Brain microvascular endothelial cell (primary cell): ENCODE data around the gene ZNF117.
A peak's percentile ranks its signal among the peaks of the same experiment; 100 is the strongest.
"Not testable (repeated sequence)": the region's sequence is repeated elsewhere in the genome, so short reads cannot be mapped to it uniquely, and the experiment has no call there.

Experiments
- DNase-seq: peaks from one replicate; pipeline ENCODE4 v3.0.0-alpha.2; 2020
- H3K27ac ChIP-seq: fragments of 250-450 bp; sonication (Bioruptor Pico); 2 replicates; pipeline ENCODE4 v1.5.1; 2020; ENCODE audit warnings: mild to moderate bottlenecking, moderate library complexity
- H3K27me3 ChIP-seq: fragments of 250-450 bp; sonication (Bioruptor Pico); replicated peaks from 2 replicates; pipeline ENCODE4 v1.5.1; 2020; ENCODE audit warnings: mild to moderate bottlenecking
- H3K36me3 ChIP-seq: fragments of 250-450 bp; sonication (Bioruptor Pico); replicated peaks from 2 replicates; pipeline ENCODE4 v1.5.1; 2020; ENCODE audit warnings: mild to moderate bottlenecking
- H3K4me3 ChIP-seq: 2 replicates; pipeline ENCODE4 v1.5.1; 2011; ENCODE audit warnings: low read depth, mild to moderate bottlenecking, control low read depth, low read length, moderate library complexity
- in situ Hi-C: cut with HindIII; loops from 2 replicates; pipeline ENCODE4 v1.10.0; 2017; ENCODE audit warnings: low sequenced_read_pairs, low pct_ligation_motif_present
- TF ChIP-seq, protein P1 (sequence below): IDR thresholded peaks from 2 replicates; pipeline ENCODE4 v1.5.1; 2011; ENCODE audit warnings: low read depth, mild to moderate bottlenecking, moderate library complexity, low read length, control low read depth, inconsistent platforms; ENCODE audit errors: missing control alignments

The ZNF117 gene

DNA sequence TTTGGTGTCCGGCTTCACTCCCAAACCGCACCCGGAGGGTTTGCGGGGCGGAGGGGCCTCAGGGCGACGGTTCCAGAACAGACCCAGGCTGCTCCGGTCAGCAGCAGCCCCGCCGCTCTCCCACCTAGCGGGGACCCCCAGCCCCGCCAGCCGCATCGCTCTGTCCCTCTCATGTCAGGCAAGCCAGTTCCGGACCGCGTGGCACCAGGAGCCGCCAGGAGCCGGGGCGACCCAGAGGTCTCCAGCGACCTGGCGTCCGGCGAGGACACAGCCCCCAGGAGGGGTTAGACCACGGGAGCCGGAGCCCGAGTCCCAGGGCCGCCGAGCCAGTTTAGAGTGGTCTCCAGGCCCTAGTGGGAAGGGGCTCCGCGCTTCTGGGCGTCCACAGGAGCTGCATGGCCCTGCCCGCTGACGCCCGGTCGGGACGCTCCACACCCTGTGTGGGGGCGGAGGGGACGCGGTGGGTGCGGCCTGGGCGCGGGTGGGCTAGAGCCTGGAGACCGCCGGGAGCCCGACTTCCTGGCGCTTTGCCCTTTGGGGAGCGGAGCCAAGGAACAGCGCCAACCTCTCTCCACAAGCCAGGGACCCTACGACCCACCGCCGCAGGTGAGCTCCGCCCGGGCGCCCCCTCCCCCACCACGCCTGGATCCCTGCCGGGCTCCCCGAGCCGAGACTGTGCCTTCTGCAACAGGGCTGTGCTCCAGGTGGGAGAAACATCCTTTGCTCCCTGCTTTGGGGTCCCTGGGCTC is 43.4 kb downstream of the ZNF117 start:
- H3K27me3 ChIP-seq: peaks cover 13% of the 10 kb centered on the region
- DNase-seq: no peak
- TF ChIP-seq, protein P1, sequence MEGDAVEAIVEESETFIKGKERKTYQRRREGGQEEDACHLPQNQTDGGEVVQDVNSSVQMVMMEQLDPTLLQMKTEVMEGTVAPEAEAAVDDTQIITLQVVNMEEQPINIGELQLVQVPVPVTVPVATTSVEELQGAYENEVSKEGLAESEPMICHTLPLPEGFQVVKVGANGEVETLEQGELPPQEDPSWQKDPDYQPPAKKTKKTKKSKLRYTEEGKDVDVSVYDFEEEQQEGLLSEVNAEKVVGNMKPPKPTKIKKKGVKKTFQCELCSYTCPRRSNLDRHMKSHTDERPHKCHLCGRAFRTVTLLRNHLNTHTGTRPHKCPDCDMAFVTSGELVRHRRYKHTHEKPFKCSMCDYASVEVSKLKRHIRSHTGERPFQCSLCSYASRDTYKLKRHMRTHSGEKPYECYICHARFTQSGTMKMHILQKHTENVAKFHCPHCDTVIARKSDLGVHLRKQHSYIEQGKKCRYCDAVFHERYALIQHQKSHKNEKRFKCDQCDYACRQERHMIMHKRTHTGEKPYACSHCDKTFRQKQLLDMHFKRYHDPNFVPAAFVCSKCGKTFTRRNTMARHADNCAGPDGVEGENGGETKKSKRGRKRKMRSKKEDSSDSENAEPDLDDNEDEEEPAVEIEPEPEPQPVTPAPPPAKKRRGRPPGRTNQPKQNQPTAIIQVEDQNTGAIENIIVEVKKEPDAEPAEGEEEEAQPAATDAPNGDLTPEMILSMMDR: no peak
- H3K4me3 ChIP-seq: peak overlapping the region; percentile 34
- no peaks in the 10 kb centered on the region for H3K36me3 ChIP-seq
- H3K27ac ChIP-seq: no peak overlapping the region
- in situ Hi-C loops: no loop called here

DNA sequence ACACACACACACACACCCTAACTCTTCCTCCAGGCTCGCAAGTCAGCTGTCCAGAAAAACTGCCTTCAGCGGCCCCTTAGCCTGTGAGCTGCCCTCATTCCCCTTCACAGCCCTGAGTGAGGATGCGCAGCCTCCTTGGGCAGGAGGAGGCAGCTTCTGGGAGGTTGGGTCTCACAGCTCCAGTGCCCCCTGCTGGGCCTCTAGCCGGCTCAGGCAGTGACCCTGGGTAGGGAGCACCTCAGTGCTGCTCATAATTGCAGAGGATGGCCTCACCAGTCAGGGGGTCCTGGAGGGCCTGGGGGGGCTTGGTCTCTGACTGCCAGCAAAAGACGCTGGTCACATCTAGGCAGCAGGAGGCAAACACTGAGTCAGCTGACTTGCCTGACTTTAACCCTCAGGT is 44.1 kb downstream of the ZNF117 start:
- DNase-seq: no peak
- no peak overlapping the region for H3K27ac ChIP-seq
- in situ Hi-C loops: no loop called here
- TF ChIP-seq, protein P1: peak; percentile 49
- H3K36me3 ChIP-seq: no peaks in the 10 kb centered on the region
- H3K4me3 ChIP-seq: no peak overlapping the region
- peaks cover 13% of the 10 kb centered on the region for H3K27me3 ChIP-seq

DNA sequence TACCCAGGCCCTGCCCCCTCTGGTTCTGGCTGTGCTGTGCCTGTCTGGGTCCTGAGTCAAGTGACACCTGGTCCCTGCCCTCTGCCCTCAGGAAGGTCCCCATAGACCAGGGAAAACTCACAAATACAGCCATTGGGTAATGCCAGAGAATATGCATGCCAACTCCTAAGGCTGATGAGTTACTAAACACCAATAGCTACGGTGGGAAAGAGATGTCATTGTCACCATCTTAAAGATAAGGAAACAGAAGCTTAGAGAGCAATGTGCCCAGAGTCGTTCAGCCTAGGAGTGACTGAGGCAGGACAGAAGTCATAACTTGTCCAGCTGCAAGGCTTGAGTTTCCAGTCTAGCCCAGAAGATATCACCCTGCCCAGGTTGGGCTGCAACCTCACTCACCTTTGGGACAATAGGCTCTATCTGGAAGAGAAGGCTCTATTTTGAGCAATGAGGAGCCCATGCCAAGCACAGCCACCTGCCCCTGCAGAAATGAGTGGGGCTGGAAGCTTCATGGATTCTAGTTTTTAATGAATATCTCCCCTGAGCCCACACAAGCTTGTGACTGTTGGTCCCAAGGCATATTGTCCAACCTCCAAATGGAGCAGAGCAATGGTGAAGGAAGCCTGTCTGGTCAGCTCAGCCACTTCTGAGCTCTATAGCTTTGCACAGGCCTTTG is 45.2 kb downstream of the ZNF117 start:
- Histone ChIP-seq H3K27ac (no peak overlapping the region), H3K27me3 (peaks cover 13% of the 10 kb centered on the region), H3K4me3 (no peak overlapping the region), H3K36me3 (no peaks in the 10 kb centered on the region)
- in situ Hi-C loops: no loop called here
- TF ChIP-seq, protein P1: no peak
- DNase-seq: no peak

DNA sequence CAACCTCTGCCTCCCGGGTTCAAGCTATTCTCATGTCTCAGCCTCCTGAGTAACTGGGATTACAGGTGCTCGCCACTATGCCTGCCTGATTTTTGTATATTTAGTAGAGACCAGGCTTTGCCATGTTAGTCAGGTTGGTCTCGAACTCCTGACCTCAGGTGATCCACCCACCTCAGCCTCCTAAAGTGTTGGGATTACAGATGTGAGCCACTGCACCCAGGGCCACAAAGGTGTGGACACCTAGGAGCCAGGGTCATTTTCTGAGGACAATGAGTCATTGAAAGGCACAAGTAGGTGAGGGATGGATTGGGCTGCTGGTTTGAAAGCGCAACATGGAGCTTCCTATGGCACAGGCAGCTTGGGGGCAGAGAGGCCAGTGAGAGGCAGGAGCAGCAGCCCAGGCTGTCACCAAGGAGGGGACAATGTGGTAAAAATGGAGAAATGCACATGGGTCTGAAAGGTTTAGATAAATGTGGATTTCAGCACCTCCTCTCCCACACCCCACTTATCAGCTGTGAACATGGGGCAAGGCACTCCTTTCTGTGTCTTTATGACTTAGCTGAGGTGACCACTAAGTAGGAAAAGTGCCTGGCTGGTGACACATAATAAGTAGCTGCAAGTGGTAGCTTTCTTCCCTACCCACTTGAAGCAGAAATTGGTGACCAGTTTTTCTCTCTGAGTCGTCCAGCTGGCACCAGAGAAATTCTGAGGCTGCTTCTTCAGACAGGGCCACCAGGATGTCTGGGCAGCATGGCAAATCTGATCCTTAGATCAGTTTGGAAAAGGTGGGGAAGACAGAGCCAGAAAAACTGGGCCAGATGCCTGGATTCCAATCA is 46.0 kb downstream of the ZNF117 start:
- DNase-seq, H3K36me3 ChIP-seq, H3K4me3 ChIP-seq, H3K27ac ChIP-seq, in situ Hi-C loops: not testable (repeated sequence)
- H3K27me3 ChIP-seq: peaks cover 13% of the 10 kb centered on the region

DNA sequence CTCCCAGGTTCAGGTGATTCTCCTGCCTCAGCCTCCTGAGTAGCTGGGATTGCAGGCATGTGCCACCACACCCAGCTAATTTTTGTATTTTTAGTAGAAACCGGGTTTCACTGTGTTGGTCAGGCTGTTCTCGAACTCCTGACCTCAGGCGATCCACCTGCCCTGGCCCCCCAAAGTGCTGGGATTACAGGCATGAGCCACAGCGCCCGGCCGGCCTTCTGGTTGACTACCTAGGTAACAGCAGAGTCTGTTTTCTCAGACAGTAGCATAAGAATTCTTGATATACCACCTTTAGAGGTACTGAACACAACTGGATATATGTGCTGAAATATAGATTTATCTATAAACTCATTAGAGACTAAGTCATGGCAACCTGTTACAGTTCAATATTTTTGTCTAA is 50.8 kb downstream of the ZNF117 start:
- H3K27ac ChIP-seq, H3K4me3 ChIP-seq, DNase-seq, H3K27me3 ChIP-seq, in situ Hi-C loops, H3K36me3 ChIP-seq: not testable (repeated sequence)

DNA sequence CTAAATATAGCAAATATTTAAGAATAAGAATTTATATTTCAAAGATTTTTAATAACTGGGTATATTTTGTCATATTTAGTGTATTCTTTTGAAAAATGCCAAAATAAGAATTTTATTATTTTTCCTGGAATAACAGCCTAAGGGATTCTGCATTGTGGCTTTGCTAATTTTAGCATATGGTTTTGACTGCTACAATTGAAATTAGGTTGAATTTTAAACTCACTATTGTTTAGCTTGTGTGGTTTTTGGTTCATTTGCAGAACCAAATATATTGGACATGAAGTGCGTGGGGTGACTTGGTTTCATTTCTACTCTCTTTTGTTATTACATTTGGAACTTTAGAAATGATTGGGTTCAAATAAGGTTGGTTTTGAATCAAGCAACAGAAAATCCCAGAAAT is 52.3 kb downstream of the ZNF117 start:
- no peak for DNase-seq
- TF ChIP-seq, protein P1: no peak
- H3K36me3 ChIP-seq: no peaks in the 10 kb centered on the region
- H3K4me3 ChIP-seq: no peak overlapping the region
- no peak overlapping the region for H3K27ac ChIP-seq
- no peaks in the 10 kb centered on the region for H3K27me3 ChIP-seq
- in situ Hi-C loops: no loop called here
